BLaER1 treated with 17β-estradiol and CSF1 and Interleukin-3, amounts not matched to agents 10 nM and 100 nM (cell line): ENCODE data around the gene TP63.
A peak's percentile ranks its signal among the peaks of the same experiment; 100 is the strongest.

ENCODE experiments used
- H3K27ac ChIP-seq, 11 experiments: shearing (Covaris generic); formaldehyde crosslinking; 2 replicates each; pipeline ENCODE4 v1.8.1; 2022
- H3K27me3 ChIP-seq, 11 experiments: shearing (Covaris generic); formaldehyde crosslinking; 2 replicates each; pipeline ENCODE4 v1.8.1; 2022
- H3K36me3 ChIP-seq, 11 experiments: shearing (Covaris generic); formaldehyde crosslinking; 2 replicates each; pipeline ENCODE4 v1.8.1; 2022
- H3K4me1 ChIP-seq, 10 experiments: shearing (Covaris generic); formaldehyde crosslinking; 2 replicates each; pipeline ENCODE4 v1.8.1; 2022
- H3K4me2 ChIP-seq, 11 experiments: shearing (Covaris generic); formaldehyde crosslinking; 2 replicates each; pipeline ENCODE4 v1.8.1; 2022
- H3K4me3 ChIP-seq, 10 experiments: shearing (Covaris generic); formaldehyde crosslinking; 2 replicates each; pipeline ENCODE4 v1.8.1; 2022
- H3K9ac ChIP-seq, 11 experiments: shearing (Covaris generic); formaldehyde crosslinking; 2 replicates each; pipeline ENCODE4 v1.8.1; 2022
- H3K9me3 ChIP-seq, 11 experiments: shearing (Covaris generic); formaldehyde crosslinking; replicated peaks in 1 of 11; 2 replicates each; pipeline ENCODE4 v1.8.1; 2022
- H4K20me1 ChIP-seq, 11 experiments: shearing (Covaris generic); formaldehyde crosslinking; 2 replicates each; pipeline ENCODE4 v1.8.1; 2022
- Cebpa-rat ChIP-seq, 11 experiments: shearing (Covaris generic); IDR thresholded peaks; 2 replicates each; pipeline ENCODE4 v1.8.1; 2022

TP63 gene

DNA sequence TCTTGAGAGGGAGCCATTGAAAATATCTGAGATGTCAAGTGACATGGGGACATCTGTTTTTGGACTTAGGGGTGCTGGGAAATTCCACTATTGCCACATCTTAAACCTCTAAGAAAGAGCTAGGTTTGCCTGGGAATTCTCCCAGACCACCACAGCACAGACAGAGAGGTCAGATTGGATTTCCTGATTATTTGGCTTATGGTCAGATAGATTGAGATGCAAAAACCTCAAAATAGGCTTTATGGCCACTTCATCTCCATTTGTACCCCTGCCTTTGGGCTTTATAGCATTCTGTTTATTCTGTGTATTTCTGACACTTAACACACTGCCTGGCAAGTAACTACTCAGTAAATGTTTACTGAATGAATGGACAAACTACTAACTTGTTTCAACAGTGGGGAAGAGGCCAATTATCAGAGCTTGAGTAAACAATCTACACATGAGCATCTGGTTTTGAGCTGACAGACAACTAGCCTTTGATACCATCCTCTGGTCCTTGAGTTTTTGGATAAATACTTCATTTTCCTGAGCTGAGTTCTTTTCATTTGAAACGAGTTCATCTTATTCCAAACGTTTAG lies 81.8 kb downstream of the TP63 start:
- Histone ChIP-seq H3K4me2 (no peak overlapping the region), H3K36me3 (no peaks in the 10 kb centered on the region), H3K27ac (no peak overlapping the region), H3K27me3 (no peaks in the 10 kb centered on the region), H3K9me3 (no peaks in the 10 kb centered on the region), H3K4me1 (peaks cover 22 to 35% (median 30%) of the 10 kb centered on the region in 10 experiments), H4K20me1 (no peaks in the 10 kb centered on the region), H3K9ac (no peak overlapping the region), H3K4me3 (no peak overlapping the region)
- no peak for TF ChIP-seq Cebpa-rat (IDR thresholded peaks at IDR 0.05)

DNA sequence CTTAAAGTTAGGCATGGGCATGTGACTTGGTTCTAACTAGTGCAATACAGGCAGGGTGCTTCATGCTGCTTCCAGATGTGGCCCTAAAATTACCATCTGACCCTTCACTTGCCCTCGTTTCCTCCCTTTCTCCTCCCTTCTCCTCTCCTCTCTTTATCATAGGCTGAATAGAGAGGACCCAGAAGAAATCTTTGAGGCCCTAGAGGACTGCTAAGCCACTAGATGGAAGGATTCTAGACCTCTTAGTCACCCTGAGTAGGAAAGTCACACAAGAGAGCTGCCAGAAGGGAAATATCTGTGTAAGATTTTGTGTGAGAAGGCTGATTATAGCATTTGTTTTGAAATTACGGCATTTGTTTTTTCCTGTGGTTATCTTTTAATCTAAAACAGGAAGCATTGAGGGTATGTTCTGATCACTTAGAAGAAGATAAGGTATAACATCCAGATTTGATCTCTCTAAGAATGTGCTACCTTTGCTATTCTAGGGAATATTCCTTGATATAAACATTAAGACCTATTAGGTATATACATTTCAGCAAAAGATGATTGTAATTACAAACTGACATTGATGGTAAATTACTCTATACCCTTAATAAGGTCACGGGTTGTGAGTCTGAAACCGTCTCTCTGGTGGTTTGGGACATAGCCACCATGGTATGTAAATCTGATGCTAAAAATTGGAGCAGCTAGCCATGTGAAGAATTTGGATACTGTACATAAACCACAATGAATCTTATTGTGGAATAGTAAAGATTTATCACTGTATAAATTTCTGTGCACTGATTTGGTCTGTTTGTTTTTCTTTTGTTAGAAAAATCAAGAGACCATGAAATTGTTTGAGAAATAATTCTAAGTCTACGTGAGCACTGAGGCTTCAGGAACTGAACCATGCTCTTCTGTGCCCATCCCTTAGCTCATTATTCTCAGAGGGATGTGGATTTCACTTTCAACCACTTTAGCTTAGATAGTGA lies 84.1 kb downstream of the TP63 start:
- no peak overlapping the region; a peak in 3 of 20 replicates for H3K4me3 ChIP-seq
- no peaks in the 10 kb centered on the region for H3K36me3 ChIP-seq
- peaks cover 27 to 43% (median 36%) of the 10 kb centered on the region in 10 experiments for H3K4me1 ChIP-seq
- H3K9ac ChIP-seq = peak overlapping the region in 8 of 11 experiments; percentile 4 to 50 (median 22); a peak in 7 of 22 replicates
- H3K27me3 ChIP-seq = no peaks in the 10 kb centered on the region
- H3K4me2 ChIP-seq = peak overlapping the region; percentile 57 to 81 (median 69)
- H3K27ac ChIP-seq = peak overlapping the region; percentile 5 to 68 (median 55); a peak in 20 of 22 replicates
- H4K20me1 ChIP-seq = no peaks in the 10 kb centered on the region
- no peak for TF ChIP-seq Cebpa-rat (IDR thresholded peaks at IDR 0.05)
- no peaks in the 10 kb centered on the region for H3K9me3 ChIP-seq

DNA sequence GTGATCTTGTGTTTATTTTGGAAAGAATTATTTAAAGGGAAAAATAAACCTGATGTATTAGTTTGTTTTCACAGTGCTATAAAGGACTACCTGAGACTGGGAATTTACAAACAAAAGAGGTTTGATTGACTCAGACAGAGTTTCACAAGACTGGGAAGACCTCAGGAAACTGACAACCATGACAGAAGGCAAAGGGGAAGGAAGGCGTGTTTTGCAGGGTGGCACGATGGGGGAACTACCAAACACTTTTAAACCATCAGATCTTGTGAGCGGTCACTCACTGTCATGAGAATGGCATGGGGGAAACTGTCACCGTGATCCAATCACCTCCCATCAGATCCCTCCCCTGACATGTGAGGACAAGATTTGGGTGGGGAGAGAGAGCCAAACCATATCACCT lies 87.0 kb downstream of the TP63 start:
- no peak overlapping the region for H3K9ac ChIP-seq
- no peak for TF ChIP-seq Cebpa-rat (IDR thresholded peaks at IDR 0.05)
- H3K4me3 ChIP-seq = no peak overlapping the region
- no peaks in the 10 kb centered on the region for H4K20me1 ChIP-seq
- H3K36me3 ChIP-seq = no peaks in the 10 kb centered on the region
- H3K4me2 ChIP-seq = peak overlapping the region; percentile 25 to 67 (median 43)
- peaks cover 27 to 37% (median 34%) of the 10 kb centered on the region in 10 experiments for H3K4me1 ChIP-seq
- H3K9me3 ChIP-seq = no peaks in the 10 kb centered on the region
- H3K27me3 ChIP-seq = no peaks in the 10 kb centered on the region
- H3K27ac ChIP-seq = no peak overlapping the region; a peak in 1 of 22 replicates

DNA sequence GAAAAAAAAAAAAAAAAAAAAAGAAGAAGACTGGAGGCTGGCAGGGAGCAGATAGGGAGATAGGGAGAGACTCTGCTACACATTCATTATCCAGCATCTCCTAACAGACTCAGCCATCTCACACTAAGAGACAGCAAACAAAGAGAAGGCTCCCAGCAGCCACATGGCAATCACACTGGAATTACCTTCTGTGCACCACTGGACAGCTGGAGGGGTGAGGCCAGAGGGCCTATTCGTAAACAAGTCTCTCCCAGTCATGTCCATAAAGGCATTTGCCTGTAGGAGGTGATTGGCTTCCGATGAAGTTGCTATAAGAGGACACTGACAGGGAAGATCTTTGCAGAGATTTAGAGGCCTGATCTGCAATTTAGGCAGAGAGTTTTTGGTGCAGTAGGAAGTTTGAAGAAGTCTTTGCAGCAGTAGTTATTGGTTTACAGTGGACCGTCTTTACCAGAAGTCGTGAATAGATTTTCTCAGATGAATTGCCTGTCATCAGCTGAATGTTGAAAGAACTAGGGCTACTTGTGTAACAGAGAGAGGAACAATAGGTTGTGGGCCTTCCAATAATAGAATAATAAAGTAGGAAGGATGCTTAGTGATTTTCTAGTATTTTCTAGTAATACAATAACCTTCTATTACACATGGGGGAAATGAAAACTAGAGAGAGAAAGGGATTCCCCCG lies 89.7 kb downstream of the TP63 start:
- Histone ChIP-seq H3K4me1 (peaks cover 8 to 17% (median 15%) of the 10 kb centered on the region in 10 experiments), H3K27ac (no peak overlapping the region), H3K9me3 (no peaks in the 10 kb centered on the region), H3K9ac (no peak overlapping the region), H3K4me2 (no peak overlapping the region), H3K4me3 (no peak overlapping the region), H3K36me3 (no peaks in the 10 kb centered on the region), H3K27me3 (no peaks in the 10 kb centered on the region), H4K20me1 (no peaks in the 10 kb centered on the region)
- TF ChIP-seq Cebpa-rat (IDR thresholded peaks at IDR 0.05) = no peak

DNA sequence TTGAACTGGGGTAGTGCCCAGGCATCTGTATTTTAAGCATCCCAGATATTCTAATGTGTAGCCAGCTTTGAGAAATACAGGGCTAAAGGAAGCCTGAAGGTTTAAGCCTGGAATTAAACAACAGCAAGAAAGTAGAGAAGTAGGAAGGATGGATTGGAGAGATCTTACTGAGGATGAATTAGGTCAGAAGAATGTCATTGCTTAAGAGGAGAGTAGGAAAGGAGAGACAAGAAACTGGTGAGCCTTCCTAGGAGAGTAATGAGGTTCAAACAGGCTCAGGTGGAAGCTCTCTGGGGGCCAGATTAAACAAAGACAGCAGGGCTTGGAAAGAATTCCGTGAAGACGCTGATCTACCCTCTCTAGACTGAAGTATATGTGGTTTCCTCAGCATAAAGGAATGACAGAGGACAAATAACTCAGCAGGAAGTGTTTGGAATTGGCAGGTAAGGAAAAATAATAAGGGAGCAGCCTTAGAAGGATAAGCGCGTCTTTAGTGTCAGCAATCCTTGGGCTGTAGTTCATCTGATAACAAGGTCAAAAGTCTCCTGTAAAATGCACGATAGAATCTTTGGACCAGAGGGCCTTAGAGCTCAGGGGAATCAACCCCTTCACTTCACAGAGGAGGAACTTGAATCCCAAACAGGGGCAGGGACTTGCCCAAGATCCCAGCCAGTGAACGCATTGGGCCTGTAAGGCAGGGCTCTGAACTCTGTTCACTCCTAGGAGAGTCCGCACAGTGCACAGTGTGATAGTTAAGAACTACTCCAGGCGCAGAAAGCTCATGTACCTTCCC lies 90.9 kb downstream of the TP63 start:
- H3K9me3 ChIP-seq = no peaks in the 10 kb centered on the region

DNA sequence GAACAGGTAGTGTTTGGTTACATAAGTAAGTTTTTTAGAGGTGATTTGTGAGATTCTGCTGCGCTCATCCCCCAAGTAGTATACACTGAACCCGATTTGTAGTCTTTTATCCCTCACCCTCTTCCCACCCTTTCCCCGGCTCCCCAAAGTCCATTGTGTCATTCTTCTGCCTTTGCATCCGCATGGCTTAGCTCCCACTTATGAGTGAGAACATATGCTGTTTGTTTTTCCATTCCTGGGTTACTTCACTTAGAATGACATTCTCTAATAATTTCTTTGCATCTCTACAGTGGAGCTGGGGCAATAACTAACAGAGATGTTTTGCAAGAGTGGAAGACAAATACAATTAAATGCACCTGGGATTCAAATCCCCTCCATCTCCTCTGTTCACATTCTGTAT lies 93.2 kb downstream of the TP63 start:
- Histone ChIP-seq H3K4me3 (no peak overlapping the region), H3K27ac (no peak overlapping the region), H3K4me2 (no peak overlapping the region), H3K27me3 (no peaks in the 10 kb centered on the region), H3K4me1 (no peaks in the 10 kb centered on the region), H3K9me3 (no peaks in the 10 kb centered on the region), H3K36me3 (no peaks in the 10 kb centered on the region), H4K20me1 (no peaks in the 10 kb centered on the region), H3K9ac (no peak overlapping the region)
- no peak for TF ChIP-seq Cebpa-rat (IDR thresholded peaks at IDR 0.05)

More for the DNA sequence above, 90.9 kb downstream of the TP63 start:
- Histone ChIP-seq H3K4me2 (no peak overlapping the region), H3K36me3 (no peaks in the 10 kb centered on the region), H3K4me3 (no peak overlapping the region), H3K27me3 (no peaks in the 10 kb centered on the region), H3K4me1 (peaks cover 6 to 15% (median 11%) of the 10 kb centered on the region in 10 experiments; a peak in 19 of 20 replicates), H4K20me1 (no peaks in the 10 kb centered on the region), H3K27ac (no peak overlapping the region), H3K9ac (no peak overlapping the region)
- TF ChIP-seq Cebpa-rat (IDR thresholded peaks at IDR 0.05) = no peak

DNA sequence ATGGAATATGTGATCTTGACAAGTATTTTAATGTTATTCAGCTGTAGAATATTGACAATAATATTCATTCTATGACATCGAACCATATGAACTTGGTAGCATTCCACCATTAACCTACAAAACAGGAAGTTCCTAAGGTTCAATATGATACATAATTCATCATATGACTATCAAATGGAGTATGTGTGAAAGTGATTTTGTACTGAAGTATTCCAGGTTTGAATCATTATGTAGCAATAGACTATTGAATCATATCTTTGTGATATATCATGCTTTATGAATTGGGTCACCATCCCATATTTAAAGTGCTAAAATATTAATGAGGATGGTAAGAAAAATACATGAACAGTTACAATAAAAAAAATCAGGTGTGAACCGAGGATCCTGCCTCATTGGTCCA lies 95.1 kb downstream of the TP63 start:
- H3K4me3 ChIP-seq = no peak overlapping the region
- TF ChIP-seq Cebpa-rat (IDR thresholded peaks at IDR 0.05) = no peak
- no peaks in the 10 kb centered on the region for H4K20me1 ChIP-seq
- H3K36me3 ChIP-seq = no peaks in the 10 kb centered on the region
- H3K9me3 ChIP-seq = no peaks in the 10 kb centered on the region
- H3K9ac ChIP-seq = no peak overlapping the region
- no peaks in the 10 kb centered on the region for H3K27me3 ChIP-seq
- no peaks in the 10 kb centered on the region for H3K4me1 ChIP-seq
- H3K27ac ChIP-seq = no peak overlapping the region
- no peak overlapping the region for H3K4me2 ChIP-seq

DNA sequence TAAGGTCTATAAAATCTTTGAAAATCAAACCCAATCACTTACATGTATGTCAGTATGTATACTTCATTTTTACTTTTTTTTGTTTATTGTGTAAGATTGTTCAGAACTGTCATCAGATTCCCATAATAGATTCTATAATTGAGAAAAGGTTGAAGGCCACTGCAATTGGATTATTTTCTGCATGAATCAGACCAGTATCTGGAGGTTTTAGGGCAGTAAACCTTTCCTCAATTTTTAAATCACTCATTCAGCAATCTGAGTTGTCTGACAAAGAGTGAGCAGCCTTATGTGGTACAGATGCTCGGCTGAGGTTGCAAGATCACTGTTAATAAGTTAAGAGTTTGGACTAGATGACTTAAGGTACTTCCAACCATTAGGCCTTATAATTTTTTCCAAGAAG lies 96.0 kb downstream of the TP63 start:
- no peak overlapping the region for H3K4me2 ChIP-seq
- no peaks in the 10 kb centered on the region for H3K27me3 ChIP-seq
- TF ChIP-seq Cebpa-rat (IDR thresholded peaks at IDR 0.05) = no peak
- H3K4me1 ChIP-seq = no peaks in the 10 kb centered on the region
- H3K9me3 ChIP-seq = no peaks in the 10 kb centered on the region
- no peak overlapping the region for H3K27ac ChIP-seq
- no peak overlapping the region for H3K9ac ChIP-seq
- no peaks in the 10 kb centered on the region for H3K36me3 ChIP-seq
- H4K20me1 ChIP-seq = no peaks in the 10 kb centered on the region
- no peak overlapping the region for H3K4me3 ChIP-seq

DNA sequence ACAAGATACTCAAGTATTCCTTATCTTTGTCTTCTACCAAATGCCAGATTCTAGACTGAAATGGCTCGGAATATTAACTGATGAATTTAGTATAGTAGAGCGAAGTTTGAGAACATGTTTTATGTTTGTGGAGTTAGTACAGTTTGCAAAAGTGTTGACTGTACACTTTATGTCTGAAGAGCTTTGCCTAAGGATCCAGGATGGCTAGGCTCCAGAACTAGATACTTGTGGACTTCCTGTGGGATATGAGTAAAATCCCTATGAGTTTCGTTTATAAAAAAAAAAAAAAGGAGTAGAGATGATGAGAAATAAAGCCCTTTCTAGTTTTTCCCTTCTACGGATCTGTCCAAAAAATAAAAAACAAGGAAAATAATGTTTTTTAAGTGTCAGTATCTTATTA lies 96.7 kb downstream of the TP63 start:
- no peak overlapping the region for H3K4me3 ChIP-seq
- no peaks in the 10 kb centered on the region for H3K36me3 ChIP-seq
- TF ChIP-seq Cebpa-rat (IDR thresholded peaks at IDR 0.05) = no peak
- no peaks in the 10 kb centered on the region for H3K9me3 ChIP-seq
- H3K4me2 ChIP-seq = no peak overlapping the region
- H3K27me3 ChIP-seq = no peaks in the 10 kb centered on the region
- H3K27ac ChIP-seq = no peak overlapping the region
- no peaks in the 10 kb centered on the region for H3K4me1 ChIP-seq
- H4K20me1 ChIP-seq = no peaks in the 10 kb centered on the region
- no peak overlapping the region for H3K9ac ChIP-seq
